Cerebellar cortex (tissue), 1 donor: Measurements from ENCODE around the gene FOXP1.

Experiments used
- DNase-seq: peaks from one replicate; pipeline ENCODE4 v3.0.0-alpha.2; 2015; ENCODE audit warnings: low spot score

The FOXP1 gene

DNA sequence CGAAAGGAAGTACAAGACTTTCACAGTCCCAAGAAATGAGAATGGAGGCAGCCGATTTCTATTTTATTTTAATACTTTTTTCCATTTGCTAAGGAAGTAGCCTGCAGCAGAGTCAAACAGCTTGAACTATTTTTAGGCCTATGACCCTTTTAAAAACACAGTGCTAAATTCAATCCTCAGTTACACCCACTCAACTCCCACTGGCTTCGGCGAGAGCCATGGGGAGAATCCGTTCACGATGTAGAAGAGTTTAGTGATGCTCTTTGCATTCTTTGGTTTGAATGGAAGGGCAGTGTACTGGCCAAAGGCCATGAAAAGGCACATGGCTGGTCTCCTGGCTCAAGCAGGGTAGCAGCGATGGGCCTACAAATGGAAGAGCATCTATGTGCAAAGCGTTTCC, 343.5 kb downstream of the FOXP1 start:
- no peak for DNase-seq

DNA sequence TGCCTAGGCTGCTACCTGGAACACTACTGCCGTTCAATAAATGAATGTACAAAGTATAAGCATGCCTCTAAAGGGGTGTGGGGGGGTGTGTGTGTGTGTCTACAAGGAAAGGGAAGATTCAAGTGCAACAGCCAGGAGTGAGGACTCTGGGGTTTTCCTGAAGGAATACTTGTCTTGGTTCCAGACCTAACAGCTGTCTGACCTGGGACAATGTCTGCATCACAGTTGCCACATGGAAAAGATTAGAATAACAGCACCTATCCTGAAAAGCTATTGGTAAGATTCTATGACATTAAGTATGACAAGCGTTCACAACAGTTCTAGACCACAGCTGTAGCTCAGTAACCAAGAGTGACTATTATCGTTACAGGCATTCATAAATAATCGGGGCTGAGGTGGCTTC, 345.2 kb downstream of the FOXP1 start:
- no peak for DNase-seq

- DNase-seq: no peak
Observed at GRCh38 chr3:71237672-71238071, 345.9 kb downstream of the FOXP1 start.

DNA sequence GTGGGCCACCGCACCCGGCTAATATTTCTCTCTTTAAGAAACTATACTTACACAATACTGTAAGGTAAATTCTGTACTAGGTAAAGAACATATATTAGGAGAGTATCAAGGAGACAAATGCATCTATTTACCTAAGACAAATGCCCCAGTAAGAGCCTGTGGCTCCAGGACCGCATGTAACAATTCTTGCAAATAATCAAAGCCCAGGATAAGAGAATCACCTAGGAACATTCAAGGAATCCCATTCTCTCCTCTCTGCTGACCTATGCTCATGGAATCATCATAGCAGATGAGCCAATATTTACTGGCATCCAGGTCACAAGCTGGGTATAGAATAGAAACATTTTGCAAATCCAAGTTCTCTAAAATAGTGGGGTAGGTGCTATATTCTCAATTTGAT, 347.7 kb downstream of the FOXP1 start:
- no peak for DNase-seq

DNA sequence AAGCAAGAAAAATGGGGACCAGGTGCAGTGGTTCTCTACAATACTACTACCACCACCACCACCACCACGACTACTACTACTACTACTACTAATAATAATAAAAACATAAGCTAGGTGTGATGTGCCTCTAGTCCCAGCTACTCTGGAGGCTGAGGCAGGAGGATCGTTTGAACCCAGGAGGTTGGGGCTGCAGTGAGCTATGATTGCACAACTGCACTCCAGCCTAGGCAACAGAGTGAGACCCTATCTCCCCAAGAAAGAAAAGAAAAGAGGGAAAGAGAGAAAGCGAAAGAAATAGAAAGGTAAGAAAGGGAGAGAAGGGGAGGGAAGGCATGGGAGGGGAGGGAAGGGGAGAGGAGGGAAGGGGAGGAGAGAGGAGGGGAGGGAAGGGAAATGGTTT, 350.6 kb downstream of the FOXP1 start:
- DNase-seq: no peak

GRCh38 chr3:71232175-71232679, 351.3 kb downstream of the FOXP1 start:
- DNase-seq: no peak

DNA sequence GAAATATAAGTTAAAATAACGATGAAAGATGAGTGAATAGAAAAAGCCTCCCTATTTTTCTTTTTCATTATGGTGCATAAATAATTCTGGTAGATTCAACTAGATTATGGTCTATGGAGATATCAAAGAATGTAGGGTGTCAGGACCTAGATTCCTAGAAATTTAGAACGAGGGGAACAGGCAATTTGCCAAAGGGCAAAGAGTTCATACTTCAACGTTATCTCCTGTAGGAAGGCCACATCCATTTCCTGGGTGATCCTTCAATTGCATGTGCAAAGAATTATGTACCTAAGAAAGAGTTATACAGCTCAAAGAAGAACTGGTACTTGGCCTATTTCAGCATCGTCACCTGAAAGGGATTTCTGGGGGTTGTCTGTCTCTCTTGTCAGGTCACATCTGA, 351.8 kb downstream of the FOXP1 start:
- no peak for DNase-seq

DNA sequence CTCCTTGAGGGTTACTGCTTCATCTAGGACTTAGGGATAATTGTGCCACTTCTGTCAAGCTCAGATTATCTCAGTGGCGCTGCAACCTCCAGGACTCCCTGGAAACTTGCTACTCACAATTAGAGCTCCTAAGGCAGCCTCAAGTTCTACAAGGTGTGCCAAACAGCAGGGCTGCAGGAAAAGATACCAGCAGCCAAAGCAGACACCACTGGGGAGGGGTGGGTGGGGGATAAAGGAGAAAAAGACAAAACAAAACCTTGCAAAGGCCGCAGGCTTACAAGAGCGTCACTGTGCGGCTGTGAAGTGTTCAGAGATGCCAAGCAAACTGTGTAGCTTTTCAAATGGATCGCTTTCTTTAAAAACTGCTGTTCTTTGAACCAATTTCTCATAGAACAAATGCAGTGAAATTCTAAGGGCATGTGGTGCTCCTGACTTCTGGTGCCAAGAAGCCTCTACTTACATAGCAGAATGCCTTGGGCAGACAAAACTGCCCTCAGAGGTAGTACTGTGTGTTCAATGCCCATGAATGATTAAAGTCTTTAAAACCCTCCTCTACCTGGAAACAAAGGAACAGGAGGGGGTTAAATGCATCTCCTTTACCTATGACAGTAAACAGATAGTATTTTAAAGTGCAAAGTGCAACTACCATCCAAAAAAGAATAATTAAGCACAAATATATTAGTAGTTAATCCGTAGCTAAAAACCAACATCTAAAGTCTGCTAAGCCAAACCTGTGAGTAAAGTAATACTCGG, 353.4 kb downstream of the FOXP1 start:
- DNase-seq: no peak

GRCh38 chr3:71228156-71228866, 355.2 kb downstream of the FOXP1 start:
- DNase-seq: no peak

DNA sequence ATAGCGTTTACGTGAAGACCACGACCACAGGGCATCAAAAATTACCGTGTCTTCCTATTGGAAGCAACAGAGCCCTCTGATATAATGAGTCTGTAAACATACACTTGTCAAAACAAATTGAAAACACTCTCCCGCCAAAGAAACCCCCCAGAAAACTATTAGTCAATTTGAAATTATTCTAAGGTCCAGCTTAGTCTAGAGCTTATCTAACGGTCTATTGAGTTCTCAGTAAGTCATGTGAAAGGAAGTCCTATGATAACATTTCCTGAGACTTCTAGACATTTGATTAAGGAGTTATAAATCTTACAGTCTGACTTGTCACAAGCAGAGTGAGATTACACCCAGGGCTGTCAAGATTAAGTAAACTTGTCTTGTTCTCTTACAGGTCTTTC, 356.3 kb downstream of the FOXP1 start:
- DNase-seq: no peak

- DNase-seq: peak; percentile 17
Observed at GRCh38 chr3:71226565-71227269, 356.8 kb downstream of the FOXP1 start.

- no peak for DNase-seq
Observed at GRCh38 chr3:71225951-71226564, 357.5 kb downstream of the FOXP1 start.

GRCh38 chr3:71225002-71225684, 358.4 kb downstream of the FOXP1 start:
- DNase-seq: no peak

DNA sequence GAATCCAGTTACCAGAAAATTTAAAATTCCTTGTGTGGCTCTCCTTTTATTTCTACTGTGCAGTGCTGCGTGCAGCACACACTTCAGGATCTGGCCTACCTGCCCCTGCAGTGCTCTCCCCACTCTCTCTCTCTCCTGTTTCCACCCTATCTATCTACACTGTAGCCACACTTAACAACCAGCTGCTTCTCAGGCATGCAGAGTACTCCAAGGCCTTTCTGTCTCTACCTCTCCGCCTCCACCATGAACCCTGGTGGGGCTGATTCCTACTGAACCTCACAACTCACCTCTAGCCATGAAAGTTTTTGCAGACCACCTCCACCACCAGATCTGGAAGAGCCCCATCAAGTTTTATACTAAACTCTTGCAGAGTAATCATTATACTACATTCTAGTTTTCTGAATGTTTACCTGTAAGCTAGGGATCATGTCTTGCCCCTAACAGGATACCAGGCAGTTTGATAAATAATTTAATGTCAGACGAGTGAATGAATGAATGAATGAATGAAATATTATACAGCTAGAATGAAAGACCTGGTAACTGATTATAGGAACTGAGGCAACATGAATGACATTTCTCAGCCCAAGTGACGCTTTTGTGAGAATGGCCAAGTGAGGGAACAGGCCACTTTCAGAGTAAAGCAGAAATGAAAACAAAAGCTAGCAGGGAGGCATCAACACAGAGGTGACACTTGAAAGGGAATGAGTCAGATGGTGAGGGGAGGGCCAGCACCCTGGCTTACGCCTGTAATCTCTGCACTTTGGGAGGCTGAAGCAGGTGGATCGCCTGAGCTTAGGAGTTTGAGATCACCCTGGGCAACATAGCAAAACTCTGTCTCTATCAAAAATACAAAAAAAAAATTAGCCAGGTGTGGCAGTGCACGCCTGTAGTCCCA, 363.5 kb downstream of the FOXP1 start:
- no peak for DNase-seq

- no peak for DNase-seq
Observed at GRCh38 chr3:71218508-71218907, 365.0 kb downstream of the FOXP1 start.

DNA sequence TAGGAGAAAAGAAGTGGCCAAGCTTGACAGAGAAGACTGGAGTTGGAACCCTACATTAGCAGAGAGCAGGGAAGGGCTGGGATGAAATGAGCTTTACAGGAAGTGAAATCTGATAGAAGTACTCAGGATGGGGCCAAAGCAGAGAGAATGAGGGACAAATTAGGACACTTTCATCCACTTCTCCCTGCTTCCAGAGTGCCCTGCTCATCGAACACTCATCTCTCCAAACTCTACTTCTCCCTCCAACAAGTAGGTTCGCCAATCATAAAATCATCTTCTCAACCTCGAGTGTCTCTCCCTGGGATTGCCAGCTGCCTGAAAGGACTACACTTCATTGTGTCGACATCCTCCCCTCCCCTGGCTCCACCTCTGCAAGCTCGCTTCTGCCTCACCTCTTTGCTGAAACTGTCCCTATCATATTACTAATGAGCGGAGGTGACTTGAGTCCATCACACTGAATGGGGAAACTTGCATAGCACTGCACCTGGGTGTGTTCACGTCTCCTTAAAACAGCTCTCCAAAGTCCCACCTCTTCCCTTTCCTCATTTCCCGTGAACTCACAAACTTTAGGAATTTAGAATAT, 365.8 kb downstream of the FOXP1 start:
- DNase-seq: no peak

GRCh38 chr3:71215351-71215750, 368.2 kb downstream of the FOXP1 start:
- DNase-seq: no peak

GRCh38 chr3:71214797-71215196, 368.7 kb downstream of the FOXP1 start:
- DNase-seq: no peak

- no peak for DNase-seq
Observed at GRCh38 chr3:71214016-71214415, 369.5 kb downstream of the FOXP1 start.

DNA sequence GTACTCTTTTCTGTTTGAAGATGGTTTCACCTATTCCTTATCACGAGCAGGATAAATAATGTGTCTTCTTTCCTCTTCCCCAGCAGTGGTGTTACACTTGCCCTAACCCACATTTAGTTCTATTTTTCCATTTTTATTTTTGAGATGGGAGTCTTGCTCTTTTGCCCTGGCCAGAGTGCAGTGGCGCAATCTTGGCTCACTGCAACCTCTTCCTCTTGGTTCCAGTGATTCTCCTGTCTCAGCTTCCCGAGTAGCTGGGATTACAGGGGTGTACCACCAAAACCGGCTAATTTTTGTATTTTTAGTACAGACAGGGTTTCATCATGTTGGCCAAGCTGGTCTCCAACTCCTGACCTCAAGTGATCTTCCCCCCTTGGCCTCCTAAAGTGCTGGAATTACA, 372.4 kb downstream of the FOXP1 start:
- no peak for DNase-seq
